Measurements from ENCODE around the gene HPCAL1.

Gene HPCAL1

GRCh38 chr2:10356439-10356811 is 53.7 kb downstream of the HPCAL1 start:
- TF ChIP-seq CTCF (IDR thresholded peaks at IDR 0.05; ENCODE audit: control insufficient read depth, insufficient read depth, low read depth, low read length, missing control alignments), result no peak
- DNase-seq (ENCODE audit: low read depth), result no peak
- no peak overlapping the region for H3K4me3 ChIP-seq (ENCODE audit: control insufficient read depth, low read depth, low read length)

- H3K4me3 ChIP-seq (ENCODE audit: control insufficient read depth, low read depth, low read length), result no peak overlapping the region
- TF ChIP-seq CTCF (IDR thresholded peaks at IDR 0.05; ENCODE audit: control insufficient read depth, insufficient read depth, low read depth, low read length, missing control alignments), result no peak
- DNase-seq (ENCODE audit: low read depth), result no peak
These were observed 54.8 kb downstream of the HPCAL1 start for GRCh38 chr2:10357193-10358169.

- no peak for TF ChIP-seq CTCF (IDR thresholded peaks at IDR 0.05; ENCODE audit: control insufficient read depth, insufficient read depth, low read depth, low read length, missing control alignments)
- no peak overlapping the region for H3K4me3 ChIP-seq (ENCODE audit: control insufficient read depth, low read depth, low read length)
- DNase-seq (ENCODE audit: low read depth), result no peak
These were observed 56.5 kb downstream of the HPCAL1 start for GRCh38 chr2:10359246-10359645.

GRCh38 chr2:10359731-10360329 is 57.1 kb downstream of the HPCAL1 start:
- no peak for TF ChIP-seq CTCF (IDR thresholded peaks at IDR 0.05; ENCODE audit: control insufficient read depth, insufficient read depth, low read depth, low read length, missing control alignments)
- no peak for DNase-seq (ENCODE audit: low read depth)
- no peak overlapping the region for H3K4me3 ChIP-seq (ENCODE audit: control insufficient read depth, low read depth, low read length)

GRCh38 chr2:10360460-10360849 is 57.8 kb downstream of the HPCAL1 start:
- H3K4me3 ChIP-seq (ENCODE audit: control insufficient read depth, low read depth, low read length), result no peak overlapping the region
- DNase-seq (ENCODE audit: low read depth), result no peak
- no peak for TF ChIP-seq CTCF (IDR thresholded peaks at IDR 0.05; ENCODE audit: control insufficient read depth, insufficient read depth, low read depth, low read length, missing control alignments)

GRCh38 chr2:10360850-10361588 is 58.3 kb downstream of the HPCAL1 start:
- TF ChIP-seq CTCF (IDR thresholded peaks at IDR 0.05; ENCODE audit: control insufficient read depth, insufficient read depth, low read depth, low read length, missing control alignments), result no peak

More at GRCh38 chr2:10360850-10361588, 58.3 kb downstream of the HPCAL1 start:
- DNase-seq (ENCODE audit: low read depth), result no peak
- no peak overlapping the region for H3K4me3 ChIP-seq (ENCODE audit: control insufficient read depth, low read depth, low read length)
